Endothelial cell (in vitro differentiated cells): ENCODE data around the gene TOMM70. TPM values are rescaled to one million over a fixed set of nuclear protein-coding genes. Genes with fewer than 3 reads are reported as not detected.

Source experiments
- DNase-seq: peaks from one replicate; pipeline ENCODE4 v3.0.0; 2021; ENCODE audit warnings: low spot score
- H3K27ac Mint-ChIP-seq: one replicate; pipeline ENCODE4 v1.8.0; 2021; ENCODE audit warnings: mixed read lengths, inconsistent platforms; ENCODE audit not compliant: unreplicated experiment
- H3K27me3 Mint-ChIP-seq: one replicate; pipeline ENCODE4 v1.8.0; 2021; ENCODE audit warnings: mild to moderate bottlenecking, moderate library complexity, mixed read lengths, inconsistent platforms; ENCODE audit not compliant: unreplicated experiment
- H3K36me3 Mint-ChIP-seq: one replicate; pipeline ENCODE4 v1.8.0; 2021; ENCODE audit warnings: mild to moderate bottlenecking, low read depth, mixed read lengths, inconsistent platforms; ENCODE audit not compliant: unreplicated experiment
- H3K4me1 Mint-ChIP-seq: one replicate; pipeline ENCODE4 v1.8.0; 2021; ENCODE audit warnings: mild to moderate bottlenecking, mixed read lengths, inconsistent platforms; ENCODE audit not compliant: unreplicated experiment
- H3K4me3 Mint-ChIP-seq: one replicate; pipeline ENCODE4 v1.8.0; 2021; ENCODE audit warnings: mild to moderate bottlenecking, mixed read lengths, inconsistent platforms; ENCODE audit not compliant: unreplicated experiment
- H3K9me3 Mint-ChIP-seq: one replicate; pipeline ENCODE4 v1.8.0; 2021; ENCODE audit warnings: mixed read lengths, inconsistent platforms; ENCODE audit not compliant: unreplicated experiment
- CTCF ChIP-seq: fragments of 200-600 bp; sonication (generic); IDR thresholded peaks from one replicate; pipeline ENCODE4 v1.5.0; 2021; ENCODE audit warnings: antibody characterized with exemption; ENCODE audit not compliant: unreplicated experiment
- total RNA-seq: library from RNA; stranded (reverse); fragmentation: NEBNext Ultra II Directional; extraction: Animal tissue kit (Norgen Biotek cat#: 25700); gene quantifications from one replicate; pipeline ENCODE4 v1.2.1, GENCODE V29; 2021; ENCODE audit not compliant: unreplicated experiment

The TOMM70 gene
- total RNA-seq, 1 donor from 2014 or later, result 29.1 TPM

GRCh38 chr3:100420885-100421284 lies 20.0 kb upstream of the TOMM70 start:
- Mint-ChIP-seq H3K4me3 (no peak overlapping the region), H3K36me3 (no peaks in the 10 kb centered on the region), H3K27ac (no peak overlapping the region), H3K4me1 (peaks cover 12% of the 10 kb centered on the region), H3K9me3 (no peaks in the 10 kb centered on the region), H3K27me3 (peaks cover 1% of the 10 kb centered on the region)
- DNase-seq, result no peak
- no peak for TF ChIP-seq CTCF

- Mint-ChIP-seq H3K4me3 (no peak overlapping the region), H3K9me3 (no peaks in the 10 kb centered on the region), H3K27ac (no peak overlapping the region), H3K4me1 (peaks cover 12% of the 10 kb centered on the region), H3K36me3 (no peaks in the 10 kb centered on the region), H3K27me3 (peaks cover 1% of the 10 kb centered on the region)
- DNase-seq, result no peak
- no peak for TF ChIP-seq CTCF
These were observed 18.5 kb upstream of the TOMM70 start for GRCh38 chr3:100419406-100419805.

- no peak for TF ChIP-seq CTCF
- H3K9me3 Mint-ChIP-seq, result no peaks in the 10 kb centered on the region
- no peaks in the 10 kb centered on the region for H3K36me3 Mint-ChIP-seq
- no peak overlapping the region for H3K4me3 Mint-ChIP-seq
- no peak overlapping the region for H3K27ac Mint-ChIP-seq
- no peaks in the 10 kb centered on the region for H3K27me3 Mint-ChIP-seq
- DNase-seq, result no peak
- peaks cover 12% of the 10 kb centered on the region for H3K4me1 Mint-ChIP-seq
These were observed 16.0 kb upstream of the TOMM70 start for GRCh38 chr3:100416863-100417262.

GRCh38 chr3:100416176-100416575 lies 15.3 kb upstream of the TOMM70 start:
- no peaks in the 10 kb centered on the region for H3K27me3 Mint-ChIP-seq
- H3K4me3 Mint-ChIP-seq, result no peak overlapping the region
- TF ChIP-seq CTCF, result no peak
- peaks cover 12% of the 10 kb centered on the region for H3K4me1 Mint-ChIP-seq
- no peaks in the 10 kb centered on the region for H3K9me3 Mint-ChIP-seq
- DNase-seq, result no peak
- H3K36me3 Mint-ChIP-seq, result no peaks in the 10 kb centered on the region
- H3K27ac Mint-ChIP-seq, result peak overlapping the region; percentile 77

GRCh38 chr3:100413613-100414012 lies 12.7 kb upstream of the TOMM70 start:
- Mint-ChIP-seq H3K4me1 (peaks cover 8% of the 10 kb centered on the region), H3K27ac (no peak overlapping the region), H3K27me3 (no peaks in the 10 kb centered on the region), H3K9me3 (no peaks in the 10 kb centered on the region), H3K4me3 (no peak overlapping the region), H3K36me3 (no peaks in the 10 kb centered on the region)
- TF ChIP-seq CTCF, result no peak
- no peak for DNase-seq
